GM12872 (cell line): Measurements from ENCODE around the gene BCL2L15.

ENCODE experiments used
- TF ChIP-seq, protein P1 (sequence below): IDR thresholded peaks from 3 replicates; pipeline ENCODE4 v1.5.1; 2011; ENCODE audit warnings: low read depth, mild to moderate bottlenecking, low read length, moderate library complexity; ENCODE audit not compliant: insufficient read depth

BCL2L15 gene

DNA sequence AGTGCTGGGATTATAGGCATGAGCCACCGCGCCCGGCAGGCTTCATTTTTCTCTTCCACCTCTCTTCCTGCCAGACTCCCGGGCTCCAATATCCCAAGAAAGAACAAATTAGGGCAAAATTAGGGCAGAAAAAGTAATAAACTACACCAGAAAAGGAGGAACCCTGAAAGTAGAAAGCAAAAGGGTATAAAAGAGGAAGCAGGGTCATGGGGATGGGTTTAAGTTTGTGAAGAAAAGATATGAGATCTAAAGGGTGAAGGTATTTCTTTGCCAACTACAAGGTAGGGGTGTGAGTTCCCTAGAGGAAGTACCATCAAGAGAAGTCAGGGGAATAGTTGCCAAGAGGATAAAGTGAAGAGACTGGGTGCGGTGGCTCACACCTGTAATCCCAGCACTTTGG, 25.7 kb downstream of the BCL2L15 start:
- TF ChIP-seq, protein P1, sequence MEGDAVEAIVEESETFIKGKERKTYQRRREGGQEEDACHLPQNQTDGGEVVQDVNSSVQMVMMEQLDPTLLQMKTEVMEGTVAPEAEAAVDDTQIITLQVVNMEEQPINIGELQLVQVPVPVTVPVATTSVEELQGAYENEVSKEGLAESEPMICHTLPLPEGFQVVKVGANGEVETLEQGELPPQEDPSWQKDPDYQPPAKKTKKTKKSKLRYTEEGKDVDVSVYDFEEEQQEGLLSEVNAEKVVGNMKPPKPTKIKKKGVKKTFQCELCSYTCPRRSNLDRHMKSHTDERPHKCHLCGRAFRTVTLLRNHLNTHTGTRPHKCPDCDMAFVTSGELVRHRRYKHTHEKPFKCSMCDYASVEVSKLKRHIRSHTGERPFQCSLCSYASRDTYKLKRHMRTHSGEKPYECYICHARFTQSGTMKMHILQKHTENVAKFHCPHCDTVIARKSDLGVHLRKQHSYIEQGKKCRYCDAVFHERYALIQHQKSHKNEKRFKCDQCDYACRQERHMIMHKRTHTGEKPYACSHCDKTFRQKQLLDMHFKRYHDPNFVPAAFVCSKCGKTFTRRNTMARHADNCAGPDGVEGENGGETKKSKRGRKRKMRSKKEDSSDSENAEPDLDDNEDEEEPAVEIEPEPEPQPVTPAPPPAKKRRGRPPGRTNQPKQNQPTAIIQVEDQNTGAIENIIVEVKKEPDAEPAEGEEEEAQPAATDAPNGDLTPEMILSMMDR, result no peak

DNA sequence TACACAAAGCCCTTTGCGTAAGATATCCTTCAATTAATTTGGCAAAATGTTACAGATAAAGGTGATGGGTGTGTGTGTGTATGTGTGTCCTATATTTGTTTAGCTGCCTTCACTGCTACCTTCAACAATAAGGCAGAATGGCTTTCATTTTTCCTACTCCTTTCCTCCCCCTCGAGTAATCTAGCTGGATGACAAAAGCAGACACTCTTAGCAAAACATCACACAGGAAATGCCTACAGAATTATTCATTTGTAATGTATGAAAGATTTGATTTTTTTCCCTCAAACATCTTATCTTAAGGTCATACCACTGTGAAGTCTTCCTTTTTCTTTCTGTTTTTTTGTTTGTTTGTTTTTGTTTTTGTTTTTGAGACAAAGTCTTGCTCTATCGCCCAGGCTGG, 26.5 kb downstream of the BCL2L15 start:
- TF ChIP-seq, protein P1, result no peak

DNA sequence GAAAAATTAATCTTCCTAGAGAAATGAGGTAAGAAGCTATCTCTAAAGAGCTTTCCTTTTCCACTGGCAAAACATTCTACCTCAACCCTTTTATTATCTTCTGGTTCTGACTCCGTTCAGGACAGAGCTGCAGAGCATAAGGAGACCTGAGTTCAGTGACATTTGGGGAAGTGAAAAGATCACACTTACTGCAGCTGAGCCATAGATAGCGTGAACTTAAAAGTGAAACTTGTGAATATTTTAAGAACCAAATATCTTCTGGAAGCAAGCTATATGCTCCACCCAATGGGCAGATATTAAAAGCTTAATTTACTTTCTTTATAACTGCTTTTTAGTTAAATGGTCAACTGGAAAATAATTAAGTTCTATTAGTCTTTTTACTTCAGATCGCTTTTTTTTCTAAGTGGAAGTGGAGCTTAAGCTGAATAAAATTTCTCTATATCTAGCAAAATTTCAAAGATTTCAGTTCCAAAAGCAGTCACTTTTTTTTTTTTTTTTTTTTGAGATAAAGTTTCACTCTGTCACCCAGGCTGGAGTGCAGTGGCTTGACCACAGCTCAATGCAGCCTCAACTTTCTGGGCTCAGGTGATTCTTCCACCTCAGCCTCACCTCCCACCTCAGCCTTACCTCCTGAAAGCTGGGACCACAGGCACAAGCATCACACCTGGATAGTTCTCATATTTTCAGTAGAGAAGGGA, 27.8 kb downstream of the BCL2L15 start:
- TF ChIP-seq, protein P1, result no peak

DNA sequence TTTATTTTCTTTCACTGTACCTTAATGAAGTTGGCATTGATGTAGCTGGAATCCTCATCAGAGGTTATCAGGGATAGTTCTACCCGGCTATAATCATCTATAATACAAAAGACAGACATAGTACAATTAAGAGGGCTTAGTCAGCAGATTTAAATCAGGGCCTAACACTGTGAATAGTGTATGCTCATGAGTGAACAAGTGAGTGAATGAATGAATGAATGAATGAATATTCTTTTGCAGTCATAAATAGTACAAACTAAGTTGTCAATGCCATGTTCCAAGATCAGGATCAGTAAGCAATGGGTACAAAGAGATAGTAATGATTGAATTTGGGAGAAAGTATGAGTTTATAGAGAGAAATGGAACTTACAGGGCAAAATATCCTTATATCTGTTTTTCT, 28.4 kb downstream of the BCL2L15 start:
- TF ChIP-seq, protein P1, result no peak

DNA sequence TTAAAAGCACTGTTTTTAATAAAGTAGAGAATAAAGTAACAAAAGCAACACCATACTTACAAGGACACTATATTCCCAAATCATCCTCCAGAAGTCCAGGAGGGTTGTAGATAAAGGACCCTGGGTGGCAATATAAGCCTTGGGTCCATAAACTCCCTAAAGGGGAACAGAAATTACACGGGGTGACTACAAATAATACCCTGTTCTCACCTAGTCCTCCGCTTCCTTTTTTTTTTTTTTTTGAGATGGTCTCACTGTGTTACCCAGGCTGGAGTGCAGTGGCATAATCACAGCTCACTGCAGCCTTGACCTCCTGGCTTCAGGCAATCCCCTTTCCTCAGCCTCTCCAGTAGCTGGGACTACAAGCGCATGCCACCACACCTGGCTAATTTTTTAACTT, 29.0 kb downstream of the BCL2L15 start:
- TF ChIP-seq, protein P1, result no peak

DNA sequence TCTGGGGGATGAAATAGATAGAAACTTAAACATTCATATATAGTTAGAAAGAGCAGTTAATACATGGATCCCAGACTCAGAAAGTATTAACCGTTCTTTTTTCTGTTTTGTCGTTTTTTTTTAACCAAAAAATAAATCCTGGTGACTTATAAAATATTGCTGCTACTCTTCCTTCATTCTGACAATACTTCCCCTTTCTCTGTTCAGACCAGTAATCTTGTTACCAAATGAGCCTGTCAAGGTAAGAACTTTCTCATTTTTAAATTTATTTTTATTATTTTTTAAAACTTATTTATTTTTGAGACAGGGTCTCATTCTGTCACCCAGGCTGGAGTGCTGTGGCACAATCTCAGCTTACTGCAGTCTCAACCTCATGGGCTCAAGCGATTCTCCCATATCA, 29.6 kb downstream of the BCL2L15 start:
- TF ChIP-seq, protein P1, result no peak

DNA sequence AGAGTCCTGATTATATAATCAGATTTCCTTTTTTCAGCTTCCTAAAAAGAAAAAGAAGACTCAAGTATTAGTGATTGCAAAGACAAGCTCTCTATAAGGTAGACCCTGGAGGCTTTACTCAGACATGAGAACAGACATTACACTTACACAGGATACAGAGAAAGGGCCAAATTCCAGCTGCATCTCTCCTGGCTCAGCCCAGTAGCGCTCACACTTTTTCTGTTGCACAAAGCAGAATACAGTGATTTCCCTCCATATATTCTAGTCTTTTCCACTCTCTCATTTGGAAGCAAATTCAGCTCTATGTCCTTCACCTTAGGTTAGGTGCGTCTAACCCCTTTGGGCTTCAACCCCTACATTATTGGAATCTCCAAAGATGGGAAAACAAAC, 31.0 kb downstream of the BCL2L15 start:
- TF ChIP-seq, protein P1, result no peak
